Upper lobe of left lung (tissue), 4 donors: ENCODE measurements around the gene MLF2.

Experiments used
- EP300 ChIP-seq, 4 donors: sonication (generic); formaldehyde crosslinking; IDR thresholded peaks; one replicate each; pipeline ENCODE4 v1.5.1; 2017; ENCODE audit warnings: antibody characterized with exemption in 4 of 4, control low read depth in 2 of 4
- POLR2A ChIP-seq, 4 donors: fragments of 450-650 bp; IDR thresholded peaks; one replicate each; pipeline ENCODE4 v1.5.1; 2016 to 2017; ENCODE audit warnings: antibody characterized with exemption in 4 of 4, mild to moderate bottlenecking in 2 of 4
- POLR2AphosphoS5 ChIP-seq, 2 donors: sonication (generic); formaldehyde crosslinking; IDR thresholded peaks; one replicate each; pipeline ENCODE4 v1.5.1; 2017; ENCODE audit warnings: antibody characterized with exemption in 2 of 2
- TF ChIP-seq, protein P1 (sequence below), 6 experiments: fragments of 450-650 bp in 4 of 6; fragments of 200-600 bp in 2 of 6; sonication (generic) in 2 of 6; IDR thresholded peaks; one replicate each; pipeline ENCODE4 v1.5.1; 2016 to 2019; ENCODE audit warnings: antibody characterized with exemption in 6 of 6

- TF ChIP-seq, protein P1, sequence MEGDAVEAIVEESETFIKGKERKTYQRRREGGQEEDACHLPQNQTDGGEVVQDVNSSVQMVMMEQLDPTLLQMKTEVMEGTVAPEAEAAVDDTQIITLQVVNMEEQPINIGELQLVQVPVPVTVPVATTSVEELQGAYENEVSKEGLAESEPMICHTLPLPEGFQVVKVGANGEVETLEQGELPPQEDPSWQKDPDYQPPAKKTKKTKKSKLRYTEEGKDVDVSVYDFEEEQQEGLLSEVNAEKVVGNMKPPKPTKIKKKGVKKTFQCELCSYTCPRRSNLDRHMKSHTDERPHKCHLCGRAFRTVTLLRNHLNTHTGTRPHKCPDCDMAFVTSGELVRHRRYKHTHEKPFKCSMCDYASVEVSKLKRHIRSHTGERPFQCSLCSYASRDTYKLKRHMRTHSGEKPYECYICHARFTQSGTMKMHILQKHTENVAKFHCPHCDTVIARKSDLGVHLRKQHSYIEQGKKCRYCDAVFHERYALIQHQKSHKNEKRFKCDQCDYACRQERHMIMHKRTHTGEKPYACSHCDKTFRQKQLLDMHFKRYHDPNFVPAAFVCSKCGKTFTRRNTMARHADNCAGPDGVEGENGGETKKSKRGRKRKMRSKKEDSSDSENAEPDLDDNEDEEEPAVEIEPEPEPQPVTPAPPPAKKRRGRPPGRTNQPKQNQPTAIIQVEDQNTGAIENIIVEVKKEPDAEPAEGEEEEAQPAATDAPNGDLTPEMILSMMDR (IDR thresholded peaks at IDR 0.05): no peak
- TF ChIP-seq POLR2AphosphoS5 (IDR thresholded peaks at IDR 0.05) (no peak), POLR2A (IDR thresholded peaks at IDR 0.05) (no peak), EP300 (IDR thresholded peaks at IDR 0.05) (no peak)
Observed at GRCh38 chr12:6768437-6768914, 15.5 kb upstream of the MLF2 start.
